ACHN (cell line): ENCODE data around the gene TJP1.
"Not testable (repeated sequence)": the region's sequence is repeated elsewhere in the genome, so short reads cannot be mapped to it uniquely, and the experiment has no call there.

Source experiments
- DNase-seq: peaks from one replicate; pipeline ENCODE4 v3.0.0-alpha.2; 2015
- in situ Hi-C: cut with HindIII; loops from 2 replicates; pipeline ENCODE4 v1.10.0; 2017; ENCODE audit warnings: low sequenced_read_pairs, low pct_ligation_motif_present, low pct_unique_long_range_greater_than_20kb

Gene TJP1

GRCh38 chr15:29678504-29679034 is 143.7 kb downstream of the TJP1 start:
- in situ Hi-C loops, result no loop called here
- DNase-seq, result no peak

- in situ Hi-C loops, result no loop called here
- DNase-seq, result no peak
Measured at GRCh38 chr15:29677871-29678461, 144.3 kb downstream of the TJP1 start.

DNA sequence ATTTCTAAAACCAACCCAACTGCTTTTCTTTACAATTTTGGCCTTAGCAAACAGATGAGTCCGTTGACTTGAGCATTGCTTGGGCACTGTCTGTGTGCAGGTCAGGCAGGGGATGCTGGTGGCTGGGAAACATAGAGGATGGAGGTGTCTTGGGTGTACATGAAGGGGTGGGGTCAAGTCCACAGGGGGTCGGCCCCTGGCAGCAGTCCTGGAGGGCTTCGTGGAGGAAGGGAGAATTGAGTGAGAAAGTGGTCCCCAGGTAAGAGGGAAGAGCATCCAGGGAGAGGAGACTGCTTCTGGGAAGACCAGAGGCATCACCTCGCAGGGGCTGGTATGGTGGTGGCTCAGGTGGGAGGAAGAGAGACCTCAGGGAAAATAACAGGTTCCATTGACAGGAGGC is 144.8 kb downstream of the TJP1 start:
- no peak for DNase-seq
- in situ Hi-C loops, result no loop called here

GRCh38 chr15:29676961-29677402 is 145.3 kb downstream of the TJP1 start:
- DNase-seq, result peak; percentile 25
- in situ Hi-C loops, result no loop called here

- in situ Hi-C loops, result not testable (repeated sequence)
- DNase-seq, result peak; percentile 46
Measured at GRCh38 chr15:29676374-29676960, 145.8 kb downstream of the TJP1 start.

DNA sequence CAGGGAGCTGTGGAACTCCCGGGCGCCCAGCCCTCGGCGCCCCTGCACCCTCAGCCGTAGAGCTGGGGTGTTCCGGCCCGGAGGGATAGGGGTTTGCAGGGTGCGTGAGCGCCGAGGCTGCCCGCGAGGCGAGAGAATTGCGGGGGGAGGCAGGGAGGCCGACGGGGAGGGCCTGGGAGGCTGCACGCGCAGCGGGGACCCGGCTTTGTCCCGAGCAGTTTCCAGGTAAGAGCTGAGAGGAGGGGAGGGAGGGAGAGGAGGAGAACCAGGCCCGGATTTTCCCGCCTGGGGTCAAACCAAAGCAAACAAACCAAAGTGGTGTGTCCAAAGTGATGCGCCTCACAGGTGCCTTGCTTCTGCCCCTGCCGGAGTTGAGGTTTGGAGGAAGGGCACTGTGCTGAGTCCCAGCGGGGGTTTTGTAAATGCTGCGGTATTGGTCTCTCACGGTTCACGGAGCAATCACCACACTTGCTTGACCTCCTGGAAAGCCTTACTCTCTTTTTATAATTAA is 146.4 kb downstream of the TJP1 start:
- in situ Hi-C loops, result no loop called here

GRCh38 chr15:29674661-29675533 is 147.4 kb downstream of the TJP1 start:
- peak; percentile 85 for DNase-seq
- in situ Hi-C loops, result no loop called here

More for the DNA sequence above, 146.4 kb downstream of the TJP1 start:
- DNase-seq, result peak; percentile 61

GRCh38 chr15:29672923-29673809 is 149.1 kb downstream of the TJP1 start:
- no peak for DNase-seq
- in situ Hi-C loops, result no loop called here

DNA sequence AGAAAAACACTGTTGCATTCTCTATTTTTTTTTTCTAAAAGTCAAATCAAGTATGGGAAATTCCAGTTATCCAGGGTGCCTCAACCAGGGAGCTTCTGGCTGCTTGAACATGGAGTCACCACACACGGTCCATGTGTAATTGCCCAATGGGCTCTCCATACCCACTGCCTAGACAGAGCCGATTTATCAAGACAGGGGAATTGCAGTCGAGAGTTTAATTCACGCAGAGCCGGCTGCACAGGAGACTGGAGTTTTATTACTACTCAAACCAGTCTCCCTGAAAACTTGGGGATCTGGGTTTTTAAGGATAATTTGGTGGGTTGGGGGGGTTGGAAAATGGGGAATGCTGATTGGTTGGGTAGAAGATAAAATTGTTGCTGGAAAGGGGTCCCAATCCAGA is 149.8 kb downstream of the TJP1 start:
- DNase-seq, result no peak
- in situ Hi-C loops, result no loop called here

- in situ Hi-C loops, DNase-seq: not testable (repeated sequence)
Measured at GRCh38 chr15:29672046-29672445, 150.2 kb downstream of the TJP1 start.

- in situ Hi-C loops, result no loop called here
- peak; percentile 95 for DNase-seq
Measured at GRCh38 chr15:29670998-29671981, 151.0 kb downstream of the TJP1 start.

DNA sequence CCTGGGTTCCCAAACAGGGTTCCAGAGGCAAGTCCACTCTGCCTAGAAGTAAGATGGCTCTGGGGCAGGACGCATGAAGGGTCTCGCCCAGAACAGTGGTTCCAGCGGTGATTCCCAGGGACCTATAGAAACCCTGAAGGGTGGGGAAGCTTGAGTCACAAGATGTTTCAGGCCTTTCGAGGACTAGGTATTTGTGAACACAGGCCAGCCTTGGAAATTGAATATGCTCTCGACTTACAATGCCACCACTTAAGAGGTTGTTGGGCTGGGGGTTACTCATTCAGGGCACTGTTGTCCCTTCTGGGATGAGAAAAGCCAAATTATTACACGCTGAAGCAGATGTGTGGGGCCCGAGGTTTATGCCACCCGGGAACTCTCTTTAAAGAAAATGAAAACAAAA is 152.0 kb downstream of the TJP1 start:
- in situ Hi-C loops, result no loop called here

DNA sequence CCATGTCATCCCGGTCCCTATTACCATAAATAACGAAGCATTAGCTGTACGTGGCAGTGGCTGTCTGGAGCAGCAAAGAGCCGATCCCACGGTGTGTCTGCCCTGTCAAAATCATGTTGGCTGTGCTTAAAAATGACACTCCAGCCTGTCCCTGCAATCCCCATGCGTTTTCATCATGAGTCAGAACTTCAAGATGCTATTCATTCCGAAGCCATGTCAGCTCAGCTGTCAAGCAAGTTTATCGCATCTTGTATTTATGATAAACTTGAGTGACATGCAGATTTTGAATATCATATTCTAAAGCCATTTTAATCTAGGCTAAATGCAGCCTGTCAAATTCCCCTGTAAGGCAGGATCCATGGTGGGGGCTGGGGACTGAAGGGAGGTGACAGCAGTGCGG is 152.4 kb downstream of the TJP1 start:
- peak; percentile 56 for DNase-seq
- in situ Hi-C loops, result no loop called here

More for the DNA sequence above, 152.0 kb downstream of the TJP1 start:
- DNase-seq, result no peak

DNA sequence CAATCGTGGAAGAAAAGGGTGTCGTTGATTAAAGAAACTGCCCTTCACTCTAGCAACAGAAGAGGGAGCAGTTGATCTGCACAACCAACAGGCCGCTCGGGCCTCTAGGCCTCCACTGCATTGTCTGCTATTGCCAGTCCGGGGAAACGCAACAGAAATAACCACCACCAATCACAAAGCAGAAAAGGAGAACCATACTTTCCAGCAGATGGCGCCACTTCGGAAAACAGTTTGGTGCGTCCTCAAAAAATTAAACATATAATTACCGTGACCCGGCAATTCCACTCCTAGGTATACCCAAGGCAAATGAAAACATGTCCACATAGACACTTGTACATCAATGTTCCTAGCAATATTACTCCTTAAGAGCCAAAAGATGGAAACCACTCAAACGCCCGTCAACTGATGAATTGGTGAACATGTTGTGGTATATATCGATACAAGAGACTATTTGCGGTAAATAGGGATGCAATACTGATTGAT is 154.1 kb downstream of the TJP1 start:
- in situ Hi-C loops, result no loop called here
- peak; percentile 91 for DNase-seq

GRCh38 chr15:29666241-29666640 is 156.0 kb downstream of the TJP1 start:
- in situ Hi-C loops, result no loop called here
- no peak for DNase-seq

DNA sequence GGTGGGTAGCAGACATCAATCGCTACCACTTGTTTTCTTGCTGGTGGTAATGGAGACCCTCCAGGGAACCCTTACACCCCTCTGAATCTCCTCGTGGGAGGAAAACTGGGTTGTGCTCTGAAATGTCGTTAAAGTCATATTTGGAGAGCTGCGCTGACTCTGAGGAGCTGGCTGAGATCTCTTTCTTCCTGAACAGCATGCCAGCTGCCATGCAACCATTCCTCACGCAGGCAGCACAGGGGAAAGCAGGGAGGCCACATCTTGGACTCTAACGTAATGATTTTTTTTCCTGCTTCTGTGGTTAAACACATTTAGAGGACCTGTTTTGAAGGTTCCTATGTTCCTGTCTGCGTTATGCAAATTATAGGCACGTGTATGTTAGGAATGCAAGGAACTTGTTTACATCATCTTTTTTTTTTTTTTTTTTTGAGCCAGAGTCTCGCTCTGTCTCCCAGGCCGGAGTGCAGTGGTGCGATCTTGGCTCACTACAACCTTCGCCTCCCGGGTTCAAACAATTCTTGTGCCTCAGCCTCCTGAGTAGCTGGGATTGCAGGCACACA is 156.7 kb downstream of the TJP1 start:
- no peak for DNase-seq
- in situ Hi-C loops, result no loop called here

GRCh38 chr15:29664406-29664805 is 157.9 kb downstream of the TJP1 start:
- DNase-seq, result no peak
- in situ Hi-C loops, result no loop called here
